ENCODE measurements around the gene PPARG. TPM values are rescaled to one million over a fixed set of nuclear protein-coding genes. Genes with fewer than 3 reads are reported as not detected.

The PPARG gene
- total RNA-seq, 1 experiment from 2014 or later: 71.6 TPM

DNA sequence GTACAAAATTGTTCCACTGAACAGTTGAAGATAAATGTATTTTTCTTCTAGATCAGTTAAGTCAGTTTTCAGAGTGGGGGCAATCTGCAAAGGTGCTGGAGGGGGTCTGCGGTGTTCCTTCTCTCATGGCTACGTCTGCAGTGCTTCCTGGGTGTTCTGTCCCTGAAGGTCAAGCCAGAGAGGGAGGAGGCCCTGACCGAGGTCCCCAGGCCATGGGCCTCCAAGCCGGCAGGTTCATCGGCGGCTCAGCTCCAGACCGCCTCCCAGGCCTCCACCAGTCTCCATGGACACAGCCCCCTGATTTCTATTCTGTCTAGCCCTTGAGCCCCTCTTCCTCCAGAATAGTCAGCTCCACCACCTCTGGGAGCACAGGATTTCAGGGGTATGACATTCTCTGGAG lies 166.9 kb downstream of the PPARG start:
- H3K27ac ChIP-seq (ENCODE audit: low read depth, low read length): no peak overlapping the region
- RAD21 ChIA-PET (ENCODE audit: low non-redundant PET in 1 of 2, low total read pairs in 2 of 2, uncharacterized antibody in 2 of 2, unreplicated experiment in 2 of 2): no interaction called here
- no TSS peak for BruUV-seq (replicated peaks)
- peaks cover 5 to 11% of the 10 kb centered on the region in 2 experiments; a peak in 2 of 4 replicates for H3K4me1 ChIP-seq (ENCODE audit: control insufficient read depth in 1 of 2, insufficient read depth in 2 of 2, low read length in 2 of 2)
- H3K4me3 ChIP-seq (replicated peaks in 1 of 2; ENCODE audit: low read depth in 1 of 2, low read length in 2 of 2): no peak overlapping the region
- no peaks in the 10 kb centered on the region for H4K20me1 ChIP-seq (ENCODE audit: insufficient read depth)
- H2AFZ ChIP-seq (ENCODE audit: low read depth, low read length, poor library complexity, severe bottlenecking): no peak overlapping the region
- intact Hi-C loops (cut with micrococcal nuclease): no loop called here
- CTCF ChIA-PET: no interaction called here
- no peaks in the 10 kb centered on the region for H3K9me2 ChIP-seq (ENCODE audit: insufficient read depth)
- H3K9me3 ChIP-seq (ENCODE audit: control insufficient read depth in 1 of 2, insufficient read depth in 1 of 2, low read depth in 1 of 2, low read length in 2 of 2): no peaks in the 10 kb centered on the region
- no peaks in the 10 kb centered on the region for H3K79me2 ChIP-seq (ENCODE audit: insufficient read depth, low read length)
- no peak overlapping the region for H3K4me2 ChIP-seq (ENCODE audit: low read length)
- DNase-seq (ENCODE audit: low read depth, low spot score): no peak
- no peaks in the 10 kb centered on the region for H3K36me3 ChIP-seq (ENCODE audit: control insufficient read depth in 1 of 2, insufficient read depth in 2 of 2, low read length in 2 of 2)
- no peaks in the 10 kb centered on the region for H3K27me3 ChIP-seq (ENCODE audit: insufficient read depth, low read length)
- POLR2A ChIA-PET: no interaction called here
- no peak for TF ChIP-seq ZNF274 (IDR thresholded peaks at IDR 0.05; ENCODE audit: low read depth, low read length)
- TF ChIP-seq YY1 (IDR thresholded peaks at IDR 0.05; ENCODE audit: extremely low read depth, insufficient replicate concordance, low read depth, low read length): no peak
- ATAC-seq: no peak
- H3K9ac ChIP-seq (ENCODE audit: low read length): no peak overlapping the region

DNA sequence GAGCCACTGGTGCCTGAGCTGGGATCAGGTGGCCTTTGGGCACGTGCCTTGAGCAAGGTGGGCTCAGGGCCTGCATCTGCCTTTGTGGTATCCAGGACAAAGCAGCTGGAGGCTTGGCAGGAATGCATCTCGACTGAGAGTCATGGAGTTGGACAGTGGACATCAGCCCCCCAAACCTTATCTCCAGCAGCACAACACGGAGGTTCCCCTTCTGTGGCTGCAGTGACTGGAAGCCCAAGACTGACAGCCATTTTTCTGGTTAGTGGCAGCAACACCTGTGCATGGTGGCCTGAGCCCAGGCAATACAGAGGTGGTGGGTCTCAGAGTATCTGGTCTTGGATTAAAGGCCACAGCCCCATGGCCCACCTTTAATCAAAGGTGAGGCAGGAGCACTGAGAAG lies 167.6 kb downstream of the PPARG start:
- TF ChIP-seq, protein P1, sequence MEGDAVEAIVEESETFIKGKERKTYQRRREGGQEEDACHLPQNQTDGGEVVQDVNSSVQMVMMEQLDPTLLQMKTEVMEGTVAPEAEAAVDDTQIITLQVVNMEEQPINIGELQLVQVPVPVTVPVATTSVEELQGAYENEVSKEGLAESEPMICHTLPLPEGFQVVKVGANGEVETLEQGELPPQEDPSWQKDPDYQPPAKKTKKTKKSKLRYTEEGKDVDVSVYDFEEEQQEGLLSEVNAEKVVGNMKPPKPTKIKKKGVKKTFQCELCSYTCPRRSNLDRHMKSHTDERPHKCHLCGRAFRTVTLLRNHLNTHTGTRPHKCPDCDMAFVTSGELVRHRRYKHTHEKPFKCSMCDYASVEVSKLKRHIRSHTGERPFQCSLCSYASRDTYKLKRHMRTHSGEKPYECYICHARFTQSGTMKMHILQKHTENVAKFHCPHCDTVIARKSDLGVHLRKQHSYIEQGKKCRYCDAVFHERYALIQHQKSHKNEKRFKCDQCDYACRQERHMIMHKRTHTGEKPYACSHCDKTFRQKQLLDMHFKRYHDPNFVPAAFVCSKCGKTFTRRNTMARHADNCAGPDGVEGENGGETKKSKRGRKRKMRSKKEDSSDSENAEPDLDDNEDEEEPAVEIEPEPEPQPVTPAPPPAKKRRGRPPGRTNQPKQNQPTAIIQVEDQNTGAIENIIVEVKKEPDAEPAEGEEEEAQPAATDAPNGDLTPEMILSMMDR (IDR thresholded peaks at IDR 0.05 in 2 of 3, conservative IDR thresholded peaks at IDR 0.05 in 1 of 3; ENCODE audit: borderline replicate concordance in 1 of 3, insufficient read depth in 1 of 3, low read depth in 2 of 3, low read length in 2 of 3): no peak
- no peak for TF ChIP-seq EZH2phosphoT487 (IDR thresholded peaks at IDR 0.05; ENCODE audit: borderline replicate concordance)
- TF ChIP-seq RAD21 (IDR thresholded peaks at IDR 0.05; ENCODE audit: low read depth): no peak
- no peak for TF ChIP-seq TCF7L2 (IDR thresholded peaks at IDR 0.05; ENCODE audit: borderline replicate concordance, extremely low read depth, insufficient read depth, insufficient read length)
- TF ChIP-seq, protein P2, sequence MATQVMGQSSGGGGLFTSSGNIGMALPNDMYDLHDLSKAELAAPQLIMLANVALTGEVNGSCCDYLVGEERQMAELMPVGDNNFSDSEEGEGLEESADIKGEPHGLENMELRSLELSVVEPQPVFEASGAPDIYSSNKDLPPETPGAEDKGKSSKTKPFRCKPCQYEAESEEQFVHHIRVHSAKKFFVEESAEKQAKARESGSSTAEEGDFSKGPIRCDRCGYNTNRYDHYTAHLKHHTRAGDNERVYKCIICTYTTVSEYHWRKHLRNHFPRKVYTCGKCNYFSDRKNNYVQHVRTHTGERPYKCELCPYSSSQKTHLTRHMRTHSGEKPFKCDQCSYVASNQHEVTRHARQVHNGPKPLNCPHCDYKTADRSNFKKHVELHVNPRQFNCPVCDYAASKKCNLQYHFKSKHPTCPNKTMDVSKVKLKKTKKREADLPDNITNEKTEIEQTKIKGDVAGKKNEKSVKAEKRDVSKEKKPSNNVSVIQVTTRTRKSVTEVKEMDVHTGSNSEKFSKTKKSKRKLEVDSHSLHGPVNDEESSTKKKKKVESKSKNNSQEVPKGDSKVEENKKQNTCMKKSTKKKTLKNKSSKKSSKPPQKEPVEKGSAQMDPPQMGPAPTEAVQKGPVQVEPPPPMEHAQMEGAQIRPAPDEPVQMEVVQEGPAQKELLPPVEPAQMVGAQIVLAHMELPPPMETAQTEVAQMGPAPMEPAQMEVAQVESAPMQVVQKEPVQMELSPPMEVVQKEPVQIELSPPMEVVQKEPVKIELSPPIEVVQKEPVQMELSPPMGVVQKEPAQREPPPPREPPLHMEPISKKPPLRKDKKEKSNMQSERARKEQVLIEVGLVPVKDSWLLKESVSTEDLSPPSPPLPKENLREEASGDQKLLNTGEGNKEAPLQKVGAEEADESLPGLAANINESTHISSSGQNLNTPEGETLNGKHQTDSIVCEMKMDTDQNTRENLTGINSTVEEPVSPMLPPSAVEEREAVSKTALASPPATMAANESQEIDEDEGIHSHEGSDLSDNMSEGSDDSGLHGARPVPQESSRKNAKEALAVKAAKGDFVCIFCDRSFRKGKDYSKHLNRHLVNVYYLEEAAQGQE (IDR thresholded peaks at IDR 0.05; ENCODE audit: low read depth): no peak
- TF ChIP-seq SIN3A (IDR thresholded peaks at IDR 0.05; ENCODE audit: low read depth): no peak
- no peak for TF ChIP-seq EGR1 (IDR thresholded peaks at IDR 0.05; ENCODE audit: low read depth)
- no peak for TF ChIP-seq SP1 (IDR thresholded peaks at IDR 0.05; ENCODE audit: low read depth)
- no peak for TF ChIP-seq FOSL1 (IDR thresholded peaks at IDR 0.05; ENCODE audit: low read depth)
- H3K27me3 ChIP-seq (ENCODE audit: insufficient read depth, low read length): no peaks in the 10 kb centered on the region
- no peak overlapping the region for H3K4me3 ChIP-seq (replicated peaks in 1 of 2; ENCODE audit: low read depth in 1 of 2, low read length in 2 of 2)
- RAD21 ChIA-PET (ENCODE audit: low non-redundant PET in 1 of 2, low total read pairs in 2 of 2, uncharacterized antibody in 2 of 2, unreplicated experiment in 2 of 2): no interaction called here
- H3K4me2 ChIP-seq (ENCODE audit: low read length): no peak overlapping the region
- CTCF ChIA-PET: no interaction called here
- intact Hi-C loops (cut with micrococcal nuclease): no loop called here
- no peaks in the 10 kb centered on the region for H3K9me2 ChIP-seq (ENCODE audit: insufficient read depth)
- BruUV-seq (replicated peaks): no TSS peak
- no peak for DNase-seq (ENCODE audit: low read depth, low spot score)
- peaks cover 5 to 16% of the 10 kb centered on the region in 2 experiments; a peak in 2 of 4 replicates for H3K4me1 ChIP-seq (ENCODE audit: control insufficient read depth in 1 of 2, insufficient read depth in 2 of 2, low read length in 2 of 2)
- no peak for ATAC-seq
- no peaks in the 10 kb centered on the region for H3K79me2 ChIP-seq (ENCODE audit: insufficient read depth, low read length)
- no peaks in the 10 kb centered on the region for H3K9me3 ChIP-seq (ENCODE audit: control insufficient read depth in 1 of 2, insufficient read depth in 1 of 2, low read depth in 1 of 2, low read length in 2 of 2)
- H4K20me1 ChIP-seq (ENCODE audit: insufficient read depth): no peaks in the 10 kb centered on the region
- no peaks in the 10 kb centered on the region for H3K36me3 ChIP-seq (ENCODE audit: control insufficient read depth in 1 of 2, insufficient read depth in 2 of 2, low read length in 2 of 2)
- no peak overlapping the region for H3K9ac ChIP-seq (ENCODE audit: low read length)
- POLR2A ChIA-PET: no interaction called here
- no peak overlapping the region for H3K27ac ChIP-seq (ENCODE audit: low read depth, low read length)
- no peak overlapping the region for H2AFZ ChIP-seq (ENCODE audit: low read depth, low read length, poor library complexity, severe bottlenecking)
